Fibroblast of peridontal ligament (primary cell): ENCODE results near the gene HDAC5.
"Not testable (repeated sequence)": the region's sequence is repeated elsewhere in the genome, so short reads cannot be mapped to it uniquely, and the experiment has no call there.

Source experiments
- DNase-seq: peaks from one replicate; pipeline ENCODE4 v3.0.0-alpha.2; 2010; ENCODE audit errors: extremely low read depth

HDAC5 gene

DNA sequence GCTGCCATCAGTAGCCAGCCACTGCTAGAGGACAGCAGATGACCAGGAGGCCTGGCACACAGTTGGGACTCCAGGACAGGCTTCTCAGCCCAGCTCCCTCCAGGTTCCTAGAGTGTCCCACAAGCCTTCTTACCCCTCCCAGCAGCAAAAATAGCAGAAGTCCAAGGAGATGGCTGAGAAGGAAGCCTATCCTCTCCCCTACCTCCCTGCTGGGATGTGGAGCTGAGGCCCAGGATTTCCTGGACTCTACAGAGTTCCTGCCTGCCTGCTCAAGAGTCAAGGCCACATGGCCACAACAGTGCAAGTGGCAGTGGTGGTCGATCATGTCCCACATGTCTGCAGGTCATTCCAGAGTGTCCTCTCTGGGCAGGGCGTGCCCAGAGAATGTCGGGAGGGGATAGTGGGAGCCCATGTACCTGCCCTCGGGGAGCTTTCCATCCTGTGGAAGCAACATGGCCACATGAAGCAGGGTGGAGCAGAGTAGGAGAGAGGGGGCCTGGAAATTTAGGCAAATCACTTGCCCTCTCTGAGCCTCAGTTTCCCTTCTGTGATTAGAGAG lies 10.6 kb upstream of the HDAC5 start:
- no peak for DNase-seq

DNA sequence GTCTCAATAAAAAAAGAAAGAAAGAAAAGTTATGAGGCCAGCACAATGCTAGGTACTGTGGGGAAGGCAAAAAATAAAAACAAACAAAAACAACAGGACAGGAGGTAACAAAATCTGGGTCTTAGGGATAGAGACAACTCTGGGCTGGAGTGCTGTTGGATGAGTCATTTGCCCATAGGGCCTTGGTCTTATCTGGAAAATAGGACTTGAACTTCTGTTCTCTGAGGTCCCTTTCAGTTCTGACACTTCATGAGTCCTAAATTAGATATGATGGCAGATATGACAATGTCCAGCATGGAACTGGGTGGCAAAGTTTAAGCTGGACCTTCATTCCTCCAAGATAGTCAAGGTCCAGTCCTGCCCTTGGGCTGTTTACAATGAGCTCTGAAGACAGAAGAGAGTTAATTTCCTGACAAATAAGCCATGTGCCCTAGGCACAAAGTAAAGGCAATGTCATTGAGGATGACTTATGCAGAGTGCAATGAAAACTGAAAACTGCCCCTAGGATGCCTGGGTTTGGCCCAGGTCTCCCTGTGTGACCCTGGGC lies 8.9 kb upstream of the HDAC5 start:
- DNase-seq, result no peak

- not testable (repeated sequence) for DNase-seq
These were observed 7.9 kb upstream of the HDAC5 start for GRCh38 chr17:44131372-44131771.

DNA sequence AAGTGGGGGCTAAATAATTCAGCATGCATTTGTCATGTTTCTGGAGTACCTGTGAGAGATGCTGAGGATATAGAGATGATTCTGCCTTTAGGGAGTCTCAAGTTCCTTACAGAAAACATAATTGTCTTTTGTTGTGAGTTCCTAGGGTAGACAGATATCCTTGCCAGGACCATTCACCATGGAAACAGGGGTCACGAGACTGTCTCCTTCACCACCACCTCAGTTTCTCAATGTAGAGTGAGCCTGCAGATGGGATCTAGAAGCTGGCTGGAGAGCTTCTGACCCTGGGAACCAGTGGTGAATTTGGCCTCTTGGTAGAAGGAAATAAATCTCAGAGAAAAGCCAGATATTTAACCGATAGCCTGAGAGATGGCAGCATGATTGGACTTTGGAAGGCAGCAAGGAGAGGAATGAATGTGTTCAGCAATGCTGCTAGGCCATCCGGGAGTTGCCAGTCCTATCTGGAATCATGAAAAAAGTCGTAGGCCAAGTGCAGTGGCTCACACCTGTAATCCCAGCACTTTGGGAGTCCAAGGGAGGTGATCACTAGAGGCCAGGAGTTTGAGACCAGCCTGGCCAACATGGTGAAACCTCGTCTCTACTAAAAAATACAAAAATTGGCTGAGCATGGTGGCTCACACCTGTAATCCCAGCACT lies 7.4 kb upstream of the HDAC5 start:
- DNase-seq, result no peak

DNA sequence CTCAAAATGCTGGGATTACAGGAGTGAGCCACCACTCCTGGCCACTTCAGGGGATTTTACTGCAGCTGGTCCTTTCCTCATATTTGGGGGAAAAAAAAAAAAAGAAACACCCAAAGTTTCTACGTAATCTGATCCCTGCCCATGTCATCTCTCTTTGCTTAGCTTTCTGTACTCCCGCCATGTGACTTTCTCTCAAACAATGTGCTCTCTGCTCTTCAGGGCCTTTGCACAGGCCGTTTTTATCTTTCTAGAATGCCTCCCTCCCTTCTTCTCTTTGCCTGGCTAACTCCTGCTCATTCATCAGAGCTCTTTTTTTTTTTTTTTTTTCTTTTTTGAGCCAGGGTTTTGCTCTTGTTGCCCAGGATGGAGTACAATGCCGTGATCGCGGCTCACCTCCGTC lies 4.9 kb upstream of the HDAC5 start:
- DNase-seq, result no peak

- no peak for DNase-seq
These were observed 637 bp upstream of the HDAC5 start for GRCh38 chr17:44124118-44124438.

DNA sequence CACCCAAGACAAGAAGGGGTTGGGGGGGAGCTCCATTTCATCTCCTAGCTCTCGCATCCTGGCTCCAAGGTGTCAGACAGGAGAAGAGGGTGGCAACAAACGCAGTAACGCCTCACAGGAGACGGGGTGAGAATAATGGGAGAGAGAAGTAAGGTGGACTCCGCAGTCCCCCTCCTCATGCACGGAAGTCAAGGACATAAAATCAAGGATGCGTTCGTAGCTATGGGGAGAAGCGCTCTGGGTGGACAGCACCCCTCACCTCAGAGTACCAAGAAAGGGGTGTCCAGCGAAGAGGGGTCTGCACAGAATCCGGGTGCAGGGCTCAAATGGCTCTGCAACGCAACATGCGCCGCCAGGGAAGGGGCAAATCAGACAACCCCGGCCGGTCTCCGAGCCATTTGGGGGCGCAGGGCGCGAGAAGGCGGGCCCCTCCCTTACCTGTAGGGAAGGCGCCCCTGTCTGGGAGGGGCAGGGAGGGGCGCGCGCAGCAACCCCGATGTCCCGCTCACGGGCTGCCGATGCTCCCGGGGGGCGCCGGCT lies 555 bp downstream of the HDAC5 start:
- DNase-seq, result no peak

GRCh38 chr17:44121997-44122815 lies 1.2 kb downstream of the HDAC5 start:
- no peak for DNase-seq

GRCh38 chr17:44120851-44121605 lies 2.4 kb downstream of the HDAC5 start:
- no peak for DNase-seq

- not testable (repeated sequence) for DNase-seq
These were observed 3.2 kb downstream of the HDAC5 start for GRCh38 chr17:44120281-44120680.

DNA sequence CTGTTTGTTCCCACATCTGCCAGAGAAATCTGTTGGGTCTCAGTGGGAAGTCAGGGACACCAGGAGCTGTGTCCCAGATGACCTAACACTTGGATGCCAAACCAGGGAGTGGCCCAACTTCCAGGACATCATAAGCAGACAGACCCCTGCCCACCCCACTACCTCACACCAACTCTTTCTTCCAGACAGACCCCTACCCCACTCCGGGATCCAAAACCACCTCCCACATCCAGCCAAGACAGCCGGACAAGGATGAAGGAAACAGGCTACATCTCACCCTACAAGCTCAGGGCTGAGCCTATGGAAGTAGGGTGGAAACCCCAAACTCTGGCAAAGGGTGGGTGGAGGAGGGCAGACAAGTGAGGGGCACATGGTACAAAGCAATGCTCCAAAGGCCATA lies 3.6 kb downstream of the HDAC5 start:
- DNase-seq, result no peak

GRCh38 chr17:44119062-44119461 lies 4.4 kb downstream of the HDAC5 start:
- no peak for DNase-seq

DNA sequence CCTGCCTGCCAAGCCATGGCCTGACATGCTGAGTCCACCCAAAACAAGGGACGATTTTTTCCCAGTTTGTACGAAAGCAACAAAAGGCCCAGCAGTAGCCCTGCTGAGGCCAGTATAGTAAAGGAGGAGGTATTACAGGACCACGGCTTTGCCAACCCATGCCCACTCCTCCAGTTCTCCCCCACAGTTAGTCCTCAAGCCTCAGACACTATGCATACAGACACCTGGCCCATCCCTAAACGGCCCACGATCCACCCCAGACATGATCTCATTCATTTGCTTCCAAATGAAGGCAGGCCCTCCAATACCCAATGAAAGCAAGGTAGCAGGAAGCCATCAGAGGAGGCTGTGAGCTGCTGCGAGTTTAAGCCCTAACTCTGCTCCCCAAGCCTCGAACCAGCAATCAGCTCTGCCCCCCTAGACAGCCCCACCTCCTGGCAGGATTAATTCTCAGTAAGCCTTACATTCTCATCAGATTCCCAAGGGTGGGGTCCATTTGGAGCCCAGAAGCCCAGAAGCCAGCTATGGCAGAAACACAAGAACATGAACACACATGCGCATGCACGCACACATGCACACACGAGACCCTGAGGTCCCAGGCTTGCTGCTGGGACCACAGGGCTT lies 4.9 kb downstream of the HDAC5 start:
- DNase-seq, result no peak

DNA sequence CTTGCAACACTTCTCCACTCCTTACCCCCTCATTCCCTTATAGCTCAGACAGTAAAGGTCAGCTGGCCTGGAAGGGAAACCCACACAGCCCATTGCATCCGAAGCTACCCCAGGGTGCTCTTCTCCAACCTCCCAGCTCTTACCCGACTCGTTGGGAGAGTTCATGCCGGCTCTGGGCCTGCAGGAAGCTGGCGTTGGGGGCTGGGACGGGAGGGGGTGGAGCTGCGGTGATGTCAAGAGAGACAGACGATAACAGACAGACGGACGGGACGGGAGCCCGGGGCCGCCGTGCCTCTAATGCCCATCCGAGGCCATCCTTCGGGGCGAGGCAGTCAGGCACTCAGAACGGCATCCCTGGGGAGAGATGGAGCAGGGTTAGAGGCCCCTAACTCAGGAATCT lies 6.1 kb downstream of the HDAC5 start:
- DNase-seq, result no peak

- peak; percentile 52 for DNase-seq
These were observed 7.6 kb downstream of the HDAC5 start for GRCh38 chr17:44115585-44116415.

DNA sequence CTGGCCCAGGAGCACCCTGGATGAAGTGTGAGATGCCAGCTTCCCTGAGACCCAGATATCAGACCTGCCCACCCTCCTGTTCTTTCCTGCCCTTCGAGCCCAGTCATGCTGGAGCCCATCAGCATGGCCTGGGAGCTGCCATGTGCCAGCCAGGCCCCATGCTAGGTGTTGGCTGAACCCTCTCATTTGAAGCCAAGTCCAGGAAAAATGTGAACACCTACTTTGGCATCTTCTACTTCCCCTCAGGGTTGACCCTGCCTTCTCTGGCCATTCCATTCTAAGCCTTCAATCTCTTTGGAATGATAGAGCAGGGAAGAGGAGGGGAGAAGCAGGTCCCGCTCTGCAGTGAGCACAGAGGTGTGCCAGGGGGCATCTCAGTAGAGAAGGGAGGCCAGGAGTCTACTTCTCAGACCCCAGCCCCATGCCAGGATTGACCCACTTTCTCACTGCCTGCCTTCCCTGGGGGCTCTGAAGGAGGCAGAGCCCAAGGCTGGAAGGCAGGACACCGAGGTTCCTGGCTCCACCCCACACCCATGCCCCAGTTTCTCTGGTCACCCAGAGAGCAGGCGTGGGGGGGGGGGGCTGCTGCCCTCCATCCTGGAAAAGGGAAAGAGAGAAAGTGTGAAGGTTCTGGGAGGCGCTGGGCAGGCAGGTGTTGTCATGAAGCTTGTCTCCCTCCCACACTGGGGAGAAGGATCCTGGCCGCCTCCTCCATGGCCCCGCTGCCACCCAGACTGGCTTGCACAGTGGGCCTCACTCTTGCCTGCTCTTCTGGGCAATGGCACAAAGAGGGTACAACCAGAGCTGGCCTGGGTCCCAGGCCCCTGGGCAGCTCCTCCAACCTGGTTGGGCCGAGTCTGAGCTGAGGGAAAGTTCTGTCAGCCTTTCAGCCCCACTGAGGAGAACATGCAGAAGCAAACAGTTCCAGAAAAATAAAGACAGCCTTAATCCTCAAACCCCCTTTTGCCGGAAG lies 9.3 kb downstream of the HDAC5 start:
- DNase-seq, result no peak

GRCh38 chr17:44113382-44113781 lies 10.1 kb downstream of the HDAC5 start:
- no peak for DNase-seq

- DNase-seq, result no peak
These were observed 10.9 kb downstream of the HDAC5 start for GRCh38 chr17:44112284-44113280.
